SU-DHL-6 (cell line): ENCODE data around the gene MTIF2.

ENCODE experiments used
- EZH2phosphoT487 ChIP-seq: fragments of 200-600 bp; sonication (generic), shearing (Covaris generic); conservative IDR thresholded peaks from 2 replicates; pipeline ENCODE4 v1.6.1; 2018; ENCODE audit warnings: mild to moderate bottlenecking, antibody characterized with exemption, low read length, moderate library complexity, mixed read lengths
- TF ChIP-seq, protein P1 (sequence below): fragments of 200-600 bp; sonication (generic); IDR thresholded peaks from one replicate; pipeline ENCODE4 v1.5.1; 2017; ENCODE audit warnings: antibody characterized with exemption, mild to moderate bottlenecking, low read length, moderate library complexity; ENCODE audit not compliant: insufficient read depth, poor library complexity, severe bottlenecking

DNA sequence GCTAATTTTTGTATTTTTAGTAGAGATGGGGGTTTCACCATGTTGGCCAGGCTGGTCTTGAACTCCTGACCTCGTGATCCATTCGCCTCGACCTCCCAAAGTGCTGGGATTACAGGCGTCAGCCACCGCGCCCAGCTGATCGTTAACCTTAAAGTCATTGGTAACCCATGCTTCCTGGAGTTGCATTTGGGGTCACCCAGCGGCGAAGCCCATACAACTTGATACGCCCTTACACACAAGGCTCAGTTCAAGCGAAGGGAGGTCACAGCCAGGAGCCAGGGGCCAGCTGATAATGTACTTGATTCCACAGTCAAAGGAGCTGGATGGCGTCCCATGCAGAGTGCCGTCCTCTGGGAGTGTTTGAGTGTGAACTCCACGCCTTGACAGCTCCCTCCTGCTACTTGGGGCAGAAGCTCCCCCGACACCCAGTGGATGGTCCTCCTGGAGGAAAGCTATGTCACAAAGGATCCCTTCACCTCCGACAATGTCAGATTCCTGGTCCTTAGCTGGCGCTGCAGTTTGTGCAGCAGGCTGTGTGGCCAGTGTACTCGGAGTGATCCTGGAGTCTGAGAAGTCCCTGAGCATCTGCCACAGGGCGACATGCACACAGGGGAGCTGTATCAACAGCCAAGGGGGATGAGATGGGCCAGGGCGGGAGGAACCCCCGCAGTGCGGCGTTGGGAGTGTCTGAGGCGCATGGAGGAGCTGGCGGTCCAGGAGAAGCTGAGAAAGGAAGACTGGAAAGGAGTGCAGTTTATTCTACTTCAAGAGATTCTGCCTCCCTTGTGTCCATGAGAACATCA, 44.9 kb downstream of the MTIF2 start:
- TF ChIP-seq, protein P1, sequence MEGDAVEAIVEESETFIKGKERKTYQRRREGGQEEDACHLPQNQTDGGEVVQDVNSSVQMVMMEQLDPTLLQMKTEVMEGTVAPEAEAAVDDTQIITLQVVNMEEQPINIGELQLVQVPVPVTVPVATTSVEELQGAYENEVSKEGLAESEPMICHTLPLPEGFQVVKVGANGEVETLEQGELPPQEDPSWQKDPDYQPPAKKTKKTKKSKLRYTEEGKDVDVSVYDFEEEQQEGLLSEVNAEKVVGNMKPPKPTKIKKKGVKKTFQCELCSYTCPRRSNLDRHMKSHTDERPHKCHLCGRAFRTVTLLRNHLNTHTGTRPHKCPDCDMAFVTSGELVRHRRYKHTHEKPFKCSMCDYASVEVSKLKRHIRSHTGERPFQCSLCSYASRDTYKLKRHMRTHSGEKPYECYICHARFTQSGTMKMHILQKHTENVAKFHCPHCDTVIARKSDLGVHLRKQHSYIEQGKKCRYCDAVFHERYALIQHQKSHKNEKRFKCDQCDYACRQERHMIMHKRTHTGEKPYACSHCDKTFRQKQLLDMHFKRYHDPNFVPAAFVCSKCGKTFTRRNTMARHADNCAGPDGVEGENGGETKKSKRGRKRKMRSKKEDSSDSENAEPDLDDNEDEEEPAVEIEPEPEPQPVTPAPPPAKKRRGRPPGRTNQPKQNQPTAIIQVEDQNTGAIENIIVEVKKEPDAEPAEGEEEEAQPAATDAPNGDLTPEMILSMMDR: no peak
- TF ChIP-seq EZH2phosphoT487: no peak
